Measurements from ENCODE around the gene CADM2. TPM values are rescaled to one million over a fixed set of nuclear protein-coding genes. Genes with fewer than 3 reads are reported as not detected.

Gene CADM2
- 0.18 TPM in 1 of 2 replicates, not detected in the other for total RNA-seq

GRCh38 chr3:84958495-84959469 lies at the start of gene CADM2:
Gene CADM2, plus strand, starts transcription at chr3:84958989.

